OCI-M2 (cell line): Measurements from ENCODE around the gene CYP2A6.
"Not testable (repeated sequence)": the region's sequence is repeated elsewhere in the genome, so short reads cannot be mapped to it uniquely, and the experiment has no call there.

Experiments used
- DNase-seq: peaks from one replicate; lab custom pipeline; 2025; ENCODE audit not compliant: unreplicated experiment; lab: John Stamatoyannopoulos, UW

Gene CYP2A6

DNA sequence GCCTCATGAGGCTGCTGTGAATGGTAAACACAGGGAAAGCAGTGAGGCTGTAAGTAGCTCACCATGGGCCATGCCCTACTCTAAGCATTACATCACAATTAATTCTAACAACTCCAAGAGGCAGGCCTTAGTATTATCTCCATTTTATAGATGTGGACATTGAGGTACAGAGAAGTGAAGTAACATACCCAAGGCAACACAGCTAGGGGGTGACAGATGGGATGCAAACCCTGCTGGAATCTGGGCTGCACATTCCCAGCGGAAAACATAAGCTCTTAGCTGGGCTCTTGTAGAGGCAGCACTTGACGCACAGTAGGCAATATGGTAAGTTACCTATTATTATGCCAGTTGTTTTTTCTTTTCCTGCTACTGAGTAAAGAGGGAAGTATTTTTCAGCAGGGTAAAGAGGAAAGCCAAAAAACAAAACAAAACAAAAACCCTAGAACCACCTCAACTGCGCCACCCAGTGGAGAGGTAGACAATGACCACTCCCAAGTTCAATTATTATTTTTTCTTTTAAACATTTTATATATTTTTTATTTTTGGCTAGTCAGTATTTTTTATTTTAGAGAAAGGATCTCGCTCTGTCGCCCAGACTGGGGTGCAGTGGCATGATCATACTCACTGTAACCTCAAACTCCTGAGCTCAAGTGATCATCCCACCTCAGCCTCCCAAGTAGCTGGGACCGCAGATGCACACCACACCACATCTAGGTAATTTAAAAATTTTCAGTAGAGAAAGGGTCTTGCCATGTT lies 30.6 kb downstream of the CYP2A6 start:
- not testable (repeated sequence) for DNase-seq

DNA sequence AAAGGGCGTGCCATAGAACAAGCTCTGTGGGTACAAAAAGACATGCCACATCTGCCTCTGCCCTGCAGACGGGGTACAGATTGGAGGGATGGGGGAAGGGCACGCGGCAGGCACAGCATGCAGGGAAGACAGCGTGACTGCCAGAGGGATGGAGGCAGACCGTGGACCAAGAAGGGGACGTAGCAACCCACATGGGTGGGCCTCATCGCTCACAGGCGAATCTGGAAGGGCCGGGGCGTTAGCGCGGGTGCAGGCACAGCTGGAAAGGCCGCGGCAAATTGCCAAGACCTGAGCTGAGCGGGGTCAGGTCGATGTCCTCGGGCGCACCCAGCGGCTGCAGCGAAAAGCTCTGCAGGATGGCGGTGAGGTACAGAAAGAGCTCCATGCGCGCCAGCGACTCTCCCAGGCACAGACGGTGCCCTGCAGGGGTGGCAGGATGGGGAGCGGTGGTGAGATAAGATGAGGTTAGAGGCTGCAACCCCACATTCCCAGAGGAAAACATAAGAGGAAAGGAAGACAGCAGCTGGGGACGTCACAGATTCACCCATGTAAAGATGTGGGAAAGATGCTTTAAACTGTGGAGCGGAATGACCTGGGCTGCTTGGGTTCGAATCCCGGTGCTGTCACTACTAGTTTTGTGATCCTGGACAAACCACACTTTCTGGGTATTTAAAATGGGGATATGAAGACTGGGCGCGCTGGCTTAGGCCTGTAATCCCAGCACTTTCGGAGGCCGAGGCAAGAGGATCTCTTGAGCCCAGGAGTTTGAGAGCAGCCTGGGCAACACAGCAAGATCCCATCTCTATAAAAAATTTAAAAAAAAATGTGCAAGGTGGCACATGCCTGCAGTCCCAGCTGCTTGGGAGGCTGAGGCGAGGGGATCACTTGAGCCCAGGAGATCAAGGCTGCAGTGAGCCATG lies 31.5 kb downstream of the CYP2A6 start:
- not testable (repeated sequence) for DNase-seq

GRCh38 chr19:40815223-40815622 lies 35.0 kb downstream of the CYP2A6 start:
- DNase-seq = no peak

DNA sequence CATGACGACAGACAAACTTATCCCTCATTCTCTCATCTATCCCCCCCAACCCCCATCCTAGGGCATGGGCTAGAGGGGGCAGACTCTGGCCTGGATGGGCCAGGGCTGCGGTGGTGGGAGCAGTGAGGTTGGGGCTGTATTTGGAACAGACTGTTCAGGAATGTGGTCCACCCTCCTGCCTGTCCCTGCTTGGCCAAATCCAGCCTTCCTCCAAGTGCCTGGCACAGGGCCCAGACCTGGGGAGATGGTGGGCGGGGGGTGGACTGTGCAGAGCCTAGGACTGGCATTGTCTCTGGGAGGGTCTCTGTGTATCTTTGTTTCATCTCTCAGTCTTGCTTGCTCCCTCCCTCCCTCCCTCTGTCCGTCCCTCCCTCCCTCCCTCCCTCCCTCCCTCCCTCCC lies 37.1 kb downstream of the CYP2A6 start:
- DNase-seq = no peak

DNA sequence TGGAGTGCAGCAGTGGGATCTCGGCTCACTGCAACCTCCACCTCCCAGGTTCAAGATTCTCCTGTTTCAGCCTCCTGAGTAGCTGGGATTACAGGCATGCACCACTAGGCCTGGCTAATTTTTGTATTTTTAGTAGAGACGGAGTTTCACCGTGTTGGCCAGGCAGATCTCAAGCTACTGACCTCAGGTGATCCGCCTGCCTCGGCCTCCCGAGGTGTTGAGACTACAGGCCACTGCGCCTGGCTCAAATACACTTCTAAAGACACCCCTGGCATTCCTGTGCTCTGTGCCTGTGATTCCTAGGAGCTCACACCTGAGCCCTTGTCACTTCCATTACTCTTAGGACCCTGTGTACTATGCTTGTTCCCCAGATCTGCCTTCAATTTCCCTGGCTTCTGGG lies 37.7 kb downstream of the CYP2A6 start:
- not testable (repeated sequence) for DNase-seq

DNA sequence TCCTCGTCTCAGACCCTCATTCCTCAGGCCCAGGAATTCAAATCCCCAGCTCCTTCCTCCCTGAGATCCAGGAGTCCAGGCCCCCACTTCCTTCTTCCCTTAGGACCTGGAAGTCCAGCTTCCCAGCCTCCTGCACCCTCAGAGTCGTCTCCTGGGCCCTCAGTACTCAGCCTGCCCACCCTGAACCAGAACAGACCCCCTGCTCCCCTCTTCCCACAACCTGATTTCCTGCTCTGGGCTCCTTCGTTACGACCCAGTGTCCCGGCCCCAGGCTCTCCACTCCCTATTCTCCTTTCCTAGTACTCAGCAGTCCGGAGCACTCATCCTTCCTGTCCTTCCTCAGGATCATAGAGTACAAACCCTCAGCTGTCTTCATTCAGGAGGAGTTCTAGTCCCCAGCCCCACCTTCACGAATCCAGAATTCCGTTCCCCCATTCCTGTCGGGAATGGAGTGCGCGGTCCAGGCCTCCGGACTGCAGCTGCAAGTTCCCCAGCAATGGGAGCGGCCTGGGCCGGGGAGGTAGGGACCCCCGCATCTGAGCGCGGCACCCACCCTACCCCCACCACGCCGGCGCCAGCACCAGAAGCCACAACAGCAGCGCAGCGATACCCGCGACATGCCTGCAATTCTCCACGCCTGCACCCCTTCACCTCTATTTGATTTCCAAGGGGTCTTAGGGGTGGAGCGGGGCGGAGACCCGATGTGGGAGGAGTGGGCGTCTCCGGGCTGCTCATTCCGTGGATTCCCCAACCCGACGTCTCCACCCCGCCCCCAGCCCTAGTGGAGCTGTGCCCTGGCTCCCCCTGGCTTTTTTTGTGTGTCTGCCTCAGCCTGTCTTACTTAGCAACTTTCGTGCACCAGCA lies 38.5 kb downstream of the CYP2A6 start:
- DNase-seq = no peak

DNA sequence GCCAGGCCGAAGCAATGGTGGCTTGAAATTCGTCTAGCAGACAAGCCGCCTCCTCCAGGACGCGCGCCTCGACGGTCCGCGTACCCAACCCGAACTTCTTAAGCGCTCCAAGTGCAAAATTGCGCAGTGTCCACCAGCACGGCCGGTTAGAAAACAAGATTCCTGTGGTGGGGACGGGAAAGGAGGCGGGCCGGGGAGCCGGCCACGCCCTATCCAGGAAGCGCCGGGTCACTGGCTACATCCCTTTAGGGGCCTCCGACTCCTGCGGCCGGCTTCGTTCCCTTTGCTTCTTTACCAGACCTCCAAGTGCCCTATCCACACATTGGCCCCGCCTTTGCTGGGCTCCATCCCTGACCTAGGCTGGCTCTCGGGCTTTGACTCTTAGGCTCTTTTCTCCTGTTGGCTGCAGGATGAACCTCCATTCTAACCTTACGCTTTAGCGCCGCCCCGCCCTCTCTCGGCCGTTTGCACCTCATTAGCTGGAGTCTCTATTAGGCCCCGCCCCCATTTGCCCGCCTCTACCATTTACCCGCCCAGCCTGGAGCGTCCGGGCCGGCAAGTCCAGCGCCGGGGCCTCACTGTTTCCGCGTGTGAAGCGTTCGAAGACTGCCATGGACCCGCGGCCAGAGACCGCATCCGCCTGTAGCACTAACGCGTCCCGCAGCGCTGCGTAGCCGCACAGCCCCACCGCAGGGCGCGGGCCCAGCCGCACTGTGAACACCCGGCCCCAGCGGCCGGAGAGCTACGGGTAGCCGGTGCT lies 39.4 kb downstream of the CYP2A6 start:
- DNase-seq = not testable (repeated sequence)

DNA sequence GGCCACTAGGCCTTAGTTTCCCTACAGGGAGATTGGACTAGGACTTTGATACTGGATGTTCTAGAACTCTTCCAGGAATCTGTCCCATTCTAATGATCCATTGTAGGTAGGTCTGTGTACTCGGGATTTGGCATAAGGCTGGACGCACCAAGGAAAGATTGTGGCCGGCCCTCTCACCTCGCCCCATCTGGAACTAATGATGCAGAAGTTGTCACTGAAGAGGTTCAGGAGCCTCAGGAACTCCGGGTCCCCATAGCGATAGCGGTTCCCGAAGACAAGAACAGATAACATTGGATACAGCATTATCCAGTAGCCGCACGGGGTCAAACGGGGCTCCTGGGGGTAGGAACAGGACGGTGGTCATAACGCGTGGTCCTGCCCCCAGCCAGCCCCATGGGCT lies 40.1 kb downstream of the CYP2A6 start:
- no peak for DNase-seq

GRCh38 chr19:40809358-40810086 lies 40.7 kb downstream of the CYP2A6 start:
- DNase-seq = no peak

DNA sequence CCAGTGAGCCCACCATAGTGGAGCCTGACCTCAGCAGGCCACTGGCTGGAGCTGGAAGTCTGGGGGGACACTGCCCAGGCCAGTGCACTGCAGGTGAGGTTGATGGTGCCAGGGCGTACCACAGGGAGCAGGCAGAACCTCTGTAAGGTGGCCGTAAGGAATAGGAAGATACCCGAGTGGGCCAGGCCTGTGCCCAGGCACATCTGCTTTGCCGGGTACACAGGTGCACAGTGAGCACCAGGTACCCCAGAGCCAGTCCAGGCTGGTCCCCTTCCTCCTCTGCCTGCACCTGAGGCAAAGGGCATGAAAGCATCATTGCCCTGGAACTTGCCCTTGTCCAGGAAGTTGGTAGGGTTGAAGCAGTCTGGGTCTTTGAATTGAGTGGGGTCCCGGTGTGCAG lies 41.8 kb downstream of the CYP2A6 start:
- no peak for DNase-seq

- DNase-seq = no peak
Observed at GRCh38 chr19:40808021-40808325, 42.3 kb downstream of the CYP2A6 start.

DNA sequence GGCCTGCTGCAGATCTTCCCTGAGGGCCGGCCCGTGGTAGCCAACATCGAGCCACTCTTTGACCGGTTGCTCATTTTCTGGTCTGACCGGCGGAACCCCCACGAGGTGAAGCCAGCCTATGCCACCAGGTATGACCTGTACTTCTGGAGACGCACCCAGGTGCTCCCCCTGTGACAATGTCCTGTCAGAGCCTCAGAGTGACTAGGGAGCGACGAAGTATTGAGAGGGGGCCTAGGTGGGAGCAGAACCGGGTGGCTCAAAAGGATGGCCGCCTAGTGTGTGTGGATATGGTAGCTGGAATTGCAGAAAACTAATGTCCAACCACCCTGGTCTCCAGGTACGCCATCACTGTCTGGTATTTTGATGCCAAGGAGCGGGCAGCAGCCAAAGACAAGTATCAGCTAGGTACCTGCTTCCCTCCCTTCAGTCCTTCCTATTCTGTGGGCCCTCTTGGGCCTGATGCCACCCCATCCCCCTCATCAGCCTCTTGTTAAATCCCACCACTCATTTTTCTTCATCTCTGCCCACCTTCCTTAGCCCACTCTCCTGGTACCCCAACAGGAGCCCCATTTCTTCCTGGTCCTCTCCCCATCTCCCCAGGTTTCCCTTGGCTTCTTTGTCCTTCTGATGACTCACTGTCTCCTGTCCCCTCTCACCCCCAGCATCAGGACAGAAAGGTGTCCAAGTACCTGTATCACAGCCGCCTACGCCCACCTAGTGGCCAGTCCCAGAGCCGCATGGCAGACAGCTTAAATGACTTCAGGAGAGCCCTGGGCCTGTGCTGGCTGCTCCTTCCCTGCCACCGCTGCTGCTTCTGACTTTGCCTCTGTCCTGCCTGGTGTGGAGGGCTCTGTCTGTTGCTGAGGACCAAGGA lies 42.9 kb downstream of the CYP2A6 start:
- no peak for DNase-seq

GRCh38 chr19:40806423-40807146 lies 43.7 kb downstream of the CYP2A6 start:
- no peak for DNase-seq

DNA sequence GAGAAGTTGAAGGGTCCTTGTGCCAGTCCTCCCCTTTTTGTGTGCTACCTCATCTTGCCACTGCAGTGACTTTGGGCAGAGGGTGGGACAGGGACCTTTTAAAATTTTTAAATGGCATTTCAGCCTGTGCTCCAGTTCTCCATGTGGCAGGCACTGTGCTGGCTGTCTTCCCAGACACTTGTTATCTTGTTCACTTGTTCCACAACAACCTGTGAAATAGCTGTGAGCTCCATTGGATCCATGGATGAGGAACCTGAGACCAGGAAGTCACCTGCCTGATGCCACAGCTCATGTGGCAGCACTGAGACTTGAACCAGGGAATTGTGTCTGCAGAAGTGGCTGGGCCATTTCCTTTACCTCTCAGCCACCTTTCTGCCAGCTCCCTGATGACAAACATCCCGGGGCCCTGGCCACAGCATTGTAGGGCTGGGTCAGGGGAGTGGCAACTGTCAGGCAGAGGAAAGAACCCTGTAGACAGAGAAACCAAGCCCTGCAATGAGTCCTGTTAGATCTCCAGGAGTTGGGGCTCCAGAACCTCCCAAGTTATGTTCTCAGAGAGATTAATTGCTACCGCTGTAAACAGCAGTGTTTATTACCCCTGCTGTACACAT lies 44.9 kb downstream of the CYP2A6 start:
- no peak for DNase-seq

DNA sequence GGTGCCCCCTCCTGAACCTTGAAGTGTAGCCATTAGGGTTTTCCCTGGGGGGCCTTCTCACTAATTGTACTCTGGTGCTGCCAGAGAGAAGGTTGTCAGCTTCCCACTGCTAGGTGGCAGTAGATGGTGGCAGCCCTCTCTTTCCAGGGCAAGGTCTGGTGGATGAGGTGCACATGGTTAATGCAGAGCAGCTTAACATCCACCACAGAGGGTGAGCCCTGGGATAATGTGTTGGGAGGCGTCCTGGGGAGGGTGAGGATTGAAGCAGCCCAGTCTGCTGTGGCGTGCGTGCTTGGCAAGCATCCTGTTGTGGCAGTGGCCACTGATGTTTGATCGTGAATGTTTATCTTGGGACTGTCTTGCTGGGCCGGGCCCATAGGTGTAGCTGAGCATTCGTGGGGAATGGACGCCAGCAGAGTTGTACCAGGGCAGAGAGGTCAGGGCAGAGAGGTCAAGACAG lies 45.4 kb downstream of the CYP2A6 start:
- no peak for DNase-seq

- no peak for DNase-seq
Observed at GRCh38 chr19:40803857-40804782, 46.1 kb downstream of the CYP2A6 start.
